ENCODE measurements around the gene SETBP1.

Gene SETBP1

GRCh38 chr18:44835703-44836102 lies 155.0 kb downstream of the SETBP1 start:
- H3K4me3 ChIP-seq (ENCODE audit: low read length), result no peak overlapping the region
- TF ChIP-seq CTCF (conservative IDR thresholded peaks at IDR 0.05; ENCODE audit: low read depth, low read length), result no peak
- no peak for DNase-seq (ENCODE audit: low read depth)

GRCh38 chr18:44836263-44836662 lies 155.6 kb downstream of the SETBP1 start:
- H3K4me3 ChIP-seq (ENCODE audit: low read length), result no peak overlapping the region
- DNase-seq (ENCODE audit: low read depth), result no peak

GRCh38 chr18:44837482-44838180 lies 156.9 kb downstream of the SETBP1 start:
- no peak for TF ChIP-seq CTCF (conservative IDR thresholded peaks at IDR 0.05; ENCODE audit: low read depth, low read length)
- H3K4me3 ChIP-seq (ENCODE audit: low read length), result no peak overlapping the region
- DNase-seq (ENCODE audit: low read depth), result no peak

More at GRCh38 chr18:44836263-44836662, 155.6 kb downstream of the SETBP1 start:
- no peak for TF ChIP-seq CTCF (conservative IDR thresholded peaks at IDR 0.05; ENCODE audit: low read depth, low read length)

- no peak for TF ChIP-seq CTCF (conservative IDR thresholded peaks at IDR 0.05; ENCODE audit: low read depth, low read length)
- H3K4me3 ChIP-seq (ENCODE audit: low read length), result no peak overlapping the region
- no peak for DNase-seq (ENCODE audit: low read depth)
Observed at GRCh38 chr18:44838971-44839666, 158.4 kb downstream of the SETBP1 start.

- no peak overlapping the region for H3K4me3 ChIP-seq (ENCODE audit: low read length)
- DNase-seq (ENCODE audit: low read depth), result no peak
- TF ChIP-seq CTCF (conservative IDR thresholded peaks at IDR 0.05; ENCODE audit: low read depth, low read length), result no peak
Observed at GRCh38 chr18:44840058-44840790, 159.5 kb downstream of the SETBP1 start.

GRCh38 chr18:44841221-44841620 lies 160.5 kb downstream of the SETBP1 start:
- no peak for DNase-seq (ENCODE audit: low read depth)

More at GRCh38 chr18:44841221-44841620, 160.5 kb downstream of the SETBP1 start:
- no peak for TF ChIP-seq CTCF (conservative IDR thresholded peaks at IDR 0.05; ENCODE audit: low read depth, low read length)
- no peak overlapping the region for H3K4me3 ChIP-seq (ENCODE audit: low read length)

All from retinal pigment epithelial cell (primary cell).